Measurements from ENCODE around the gene EN2. TPM values are rescaled to one million over a fixed set of nuclear protein-coding genes. Genes with fewer than 3 reads are reported as not detected.

The EN2 gene
- total RNA-seq, 2 experiments from 2014 or later: not detected

DNA sequence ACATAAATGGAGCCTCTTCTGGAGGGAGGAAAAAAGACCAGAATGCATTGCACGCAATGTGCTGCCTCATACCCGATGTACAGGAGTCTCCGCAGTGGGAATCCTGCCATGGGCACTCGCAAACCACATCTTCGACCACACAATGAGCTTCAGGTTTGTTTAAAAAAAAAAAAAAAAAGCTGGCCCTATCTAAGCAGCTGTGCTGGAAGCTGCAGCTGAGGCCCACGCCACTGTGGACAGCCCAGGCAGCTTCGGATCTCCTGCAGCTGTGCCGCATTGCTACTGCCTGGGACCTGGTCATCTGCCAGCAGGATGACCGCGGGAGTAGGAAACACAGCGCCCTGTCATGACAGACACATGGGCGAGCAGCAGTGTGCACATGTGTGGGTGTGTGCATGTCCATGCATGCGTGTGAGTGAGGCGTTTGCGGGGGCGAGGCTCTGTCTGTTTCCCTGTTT is 26.0 kb downstream of the EN2 start:
- H3K9me2 ChIP-seq (ENCODE audit: insufficient read depth, low read length): no peaks in the 10 kb centered on the region
- no peaks in the 10 kb centered on the region for H4K20me1 ChIP-seq (ENCODE audit: insufficient read depth, low read length)
- no peak overlapping the region for H3K27ac ChIP-seq (ENCODE audit: low read depth, low read length, poor library complexity, severe bottlenecking)
- no peaks in the 10 kb centered on the region for H3K79me2 ChIP-seq (ENCODE audit: insufficient read depth, low read depth, low read length)
- H2AFZ ChIP-seq (ENCODE audit: low read length): no peak overlapping the region
- DNase-seq (ENCODE audit: low spot score): no peak
- H3K36me3 ChIP-seq (ENCODE audit: insufficient read depth, low read length): no peaks in the 10 kb centered on the region
- intact Hi-C loops (cut with micrococcal nuclease; ENCODE audit: unreplicated experiment): no loop called here
- H3K4me3 ChIP-seq (ENCODE audit: low read depth, low read length, poor library complexity, severe bottlenecking): no peak overlapping the region
- CTCF ChIA-PET (ENCODE audit: unreplicated experiment): no interaction called here
- no peaks in the 10 kb centered on the region for H3K9me3 ChIP-seq (ENCODE audit: low read length)
- POLR2A ChIA-PET: no interaction called here
- H3K4me1 ChIP-seq (ENCODE audit: insufficient read depth, low read length, poor library complexity, severe bottlenecking): no peaks in the 10 kb centered on the region
- no peak for TF ChIP-seq EZH2phosphoT487 (IDR thresholded peaks at IDR 0.05; ENCODE audit: borderline replicate concordance, low read depth, low read length)
- TF ChIP-seq, protein P1, sequence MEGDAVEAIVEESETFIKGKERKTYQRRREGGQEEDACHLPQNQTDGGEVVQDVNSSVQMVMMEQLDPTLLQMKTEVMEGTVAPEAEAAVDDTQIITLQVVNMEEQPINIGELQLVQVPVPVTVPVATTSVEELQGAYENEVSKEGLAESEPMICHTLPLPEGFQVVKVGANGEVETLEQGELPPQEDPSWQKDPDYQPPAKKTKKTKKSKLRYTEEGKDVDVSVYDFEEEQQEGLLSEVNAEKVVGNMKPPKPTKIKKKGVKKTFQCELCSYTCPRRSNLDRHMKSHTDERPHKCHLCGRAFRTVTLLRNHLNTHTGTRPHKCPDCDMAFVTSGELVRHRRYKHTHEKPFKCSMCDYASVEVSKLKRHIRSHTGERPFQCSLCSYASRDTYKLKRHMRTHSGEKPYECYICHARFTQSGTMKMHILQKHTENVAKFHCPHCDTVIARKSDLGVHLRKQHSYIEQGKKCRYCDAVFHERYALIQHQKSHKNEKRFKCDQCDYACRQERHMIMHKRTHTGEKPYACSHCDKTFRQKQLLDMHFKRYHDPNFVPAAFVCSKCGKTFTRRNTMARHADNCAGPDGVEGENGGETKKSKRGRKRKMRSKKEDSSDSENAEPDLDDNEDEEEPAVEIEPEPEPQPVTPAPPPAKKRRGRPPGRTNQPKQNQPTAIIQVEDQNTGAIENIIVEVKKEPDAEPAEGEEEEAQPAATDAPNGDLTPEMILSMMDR (conservative IDR thresholded peaks at IDR 0.05; ENCODE audit: low read length): no peak
- H3K4me2 ChIP-seq (ENCODE audit: low read length): no peak overlapping the region
- BruUV-seq (replicated peaks): no TSS peak

DNA sequence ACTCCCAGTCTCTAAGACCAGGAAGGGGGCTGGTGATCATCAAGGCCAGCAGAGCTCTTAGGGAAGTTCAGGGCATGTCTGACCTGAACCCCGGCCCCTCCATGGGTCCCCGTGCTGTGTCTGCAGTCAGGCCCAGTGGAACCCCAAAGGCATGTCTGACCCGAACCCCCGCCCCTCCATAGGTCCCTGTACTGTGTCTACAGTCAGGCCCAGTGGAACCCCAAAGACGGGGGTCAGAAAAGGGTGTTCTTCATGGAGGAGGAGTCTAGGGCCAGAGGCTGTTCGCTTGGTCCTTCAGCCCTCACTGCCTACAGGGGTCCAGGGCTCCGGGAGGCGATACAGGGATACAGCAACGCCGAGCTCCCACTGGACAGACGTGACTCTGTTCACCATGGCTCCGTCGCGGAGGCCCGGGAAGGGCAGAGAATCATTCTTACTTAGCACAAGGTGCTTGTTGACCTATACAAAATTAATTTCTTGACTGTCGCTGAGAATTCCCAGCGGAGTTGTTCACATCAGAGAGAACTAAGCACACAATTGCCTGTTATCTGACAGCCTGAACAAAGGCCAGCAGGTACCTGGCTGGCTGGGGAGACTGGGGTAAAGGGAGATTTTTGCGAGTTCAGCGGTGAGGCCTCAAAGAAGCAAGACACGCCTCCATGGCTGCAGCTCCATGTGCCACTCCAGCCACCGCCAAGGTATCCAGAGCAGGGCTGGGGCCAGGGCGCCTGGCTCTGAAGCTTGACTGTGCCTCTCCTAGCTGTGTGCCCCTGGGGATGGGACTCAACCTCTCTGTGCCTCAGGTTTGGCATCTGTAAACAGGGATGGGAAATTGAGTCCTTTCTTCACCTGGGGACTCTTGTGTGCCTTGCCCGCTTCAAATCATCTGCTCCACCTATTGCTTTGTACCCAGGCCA is 26.8 kb downstream of the EN2 start:
- Histone ChIP-seq H3K9me2 (ENCODE audit: insufficient read depth, low read length) (no peaks in the 10 kb centered on the region), H3K27ac (ENCODE audit: low read depth, low read length, poor library complexity, severe bottlenecking) (no peak overlapping the region), H4K20me1 (ENCODE audit: insufficient read depth, low read length) (no peaks in the 10 kb centered on the region), H2AFZ (ENCODE audit: low read length) (no peak overlapping the region), H3K4me3 (ENCODE audit: low read depth, low read length, poor library complexity, severe bottlenecking) (no peak overlapping the region), H3K4me2 (ENCODE audit: low read length) (no peak overlapping the region), H3K36me3 (ENCODE audit: insufficient read depth, low read length) (no peaks in the 10 kb centered on the region), H3K79me2 (ENCODE audit: insufficient read depth, low read depth, low read length) (no peaks in the 10 kb centered on the region), H3K9me3 (ENCODE audit: low read length) (no peaks in the 10 kb centered on the region), H3K4me1 (ENCODE audit: insufficient read depth, low read length, poor library complexity, severe bottlenecking) (no peaks in the 10 kb centered on the region)
- intact Hi-C loops (cut with micrococcal nuclease; ENCODE audit: unreplicated experiment): no loop called here
- no TSS peak for BruUV-seq (replicated peaks)
- ChIA-PET POLR2A (no interaction called here), CTCF (ENCODE audit: unreplicated experiment) (no interaction called here)
- no peak for TF ChIP-seq EZH2phosphoT487 (IDR thresholded peaks at IDR 0.05; ENCODE audit: borderline replicate concordance, low read depth, low read length)
- TF ChIP-seq, protein P1 (conservative IDR thresholded peaks at IDR 0.05; ENCODE audit: low read length): no peak
- no peak for DNase-seq (ENCODE audit: low spot score)

Measured in OCI-LY7 (cell line).